OCI-LY1 (cell line): ENCODE data around the gene CMTM1.

Experiments used
- H2AFZ ChIP-seq: fragments of 200-600 bp; sonication (generic), shearing (Covaris generic); 2 replicates; pipeline ENCODE4 v1.6.0; 2014; ENCODE audit warnings: antibody characterized with exemption, mild to moderate bottlenecking, low read length
- H3F3A ChIP-seq: fragments of 200-600 bp; sonication (generic), shearing (Covaris generic); 2 replicates; pipeline ENCODE4 v1.6.0; 2014; ENCODE audit warnings: mild to moderate bottlenecking, antibody characterized with exemption, low read length, moderate library complexity; ENCODE audit not compliant: insufficient read depth
- H3K27ac ChIP-seq: fragments of 200-600 bp; sonication (generic); 2 replicates; pipeline ENCODE4 v1.5.1; 2014; ENCODE audit warnings: low read length, mixed run types, mild to moderate bottlenecking, low read depth; ENCODE audit not compliant: poor library complexity, severe bottlenecking
- H3K27me3 ChIP-seq: fragments of 200-600 bp; sonication (generic); 2 replicates; pipeline ENCODE4 v1.6.0; 2014; ENCODE audit warnings: antibody characterized with exemption, mild to moderate bottlenecking, low read length, moderate library complexity; ENCODE audit not compliant: insufficient read depth
- H3K36me3 ChIP-seq: fragments of 200-600 bp; sonication (generic); 2 replicates; pipeline ENCODE4 v1.6.1; 2014; ENCODE audit warnings: mild to moderate bottlenecking, antibody characterized with exemption, low read length, moderate library complexity, mixed read lengths; ENCODE audit not compliant: insufficient read depth
- H3K4me1 ChIP-seq: fragments of 200-600 bp; sonication (generic); 2 replicates; pipeline ENCODE4 v1.5.1; 2014; ENCODE audit warnings: mild to moderate bottlenecking, low read length, moderate library complexity; ENCODE audit not compliant: insufficient read depth, severe bottlenecking
- H3K4me2 ChIP-seq: fragments of 200-600 bp; sonication (generic), shearing (Covaris generic); 2 replicates; pipeline ENCODE4 v1.6.1; 2014; ENCODE audit warnings: low read length
- H3K4me3 ChIP-seq: fragments of 200-600 bp; sonication (generic); 2 replicates; pipeline ENCODE4 v1.5.1; 2014; ENCODE audit warnings: low read length, low read depth, mild to moderate bottlenecking, mixed read lengths; ENCODE audit not compliant: poor library complexity, severe bottlenecking
- H3K79me2 ChIP-seq: fragments of 200-600 bp; shearing (Covaris generic); 2 replicates; pipeline ENCODE4 v1.6.1; 2016; ENCODE audit warnings: mixed run types, low read length, mixed read lengths; ENCODE audit not compliant: insufficient read depth
- H3K9ac ChIP-seq: fragments of 200-600 bp; sonication (generic), shearing (Covaris generic); 2 replicates; pipeline ENCODE4 v1.6.1; 2014; ENCODE audit warnings: mild to moderate bottlenecking, low read length, mixed read lengths
- H3K9me2 ChIP-seq: fragments of 200-600 bp; sonication (generic), shearing (Covaris generic); 2 replicates; pipeline ENCODE4 v1.6.1; 2014; ENCODE audit warnings: low read depth, mild to moderate bottlenecking, low read length, mixed read lengths
- H3K9me3 ChIP-seq: fragments of 200-600 bp; shearing (Covaris generic); 2 replicates; pipeline ENCODE4 v1.6.1; 2014; ENCODE audit warnings: low read length, mixed read lengths
- H4K20me1 ChIP-seq: fragments of 200-600 bp; sonication (generic), shearing (Covaris generic); 2 replicates; pipeline ENCODE4 v1.6.0; 2016; ENCODE audit warnings: mild to moderate bottlenecking, low read length; ENCODE audit not compliant: insufficient read depth
- CTCF ChIP-seq: fragments of 200-600 bp; sonication (generic), shearing (Covaris generic); IDR thresholded peaks from 2 replicates; pipeline ENCODE4 v1.5.1; 2017; ENCODE audit warnings: mild to moderate bottlenecking, antibody characterized with exemption, low read length, moderate library complexity, mixed read lengths
- EZH2 ChIP-seq: fragments of 200-600 bp; sonication (generic), shearing (Covaris generic); IDR thresholded peaks from 2 replicates; pipeline ENCODE4 v1.8.0; 2017; ENCODE audit warnings: borderline replicate concordance, mixed run types, mild to moderate bottlenecking, antibody characterized with exemption, low read length, moderate library complexity, mixed read lengths

CMTM1 gene

GRCh38 chr16:66580605-66581209, 14.5 kb downstream of the CMTM1 start:
- H3K9me2 ChIP-seq, result no peaks in the 10 kb centered on the region
- no peak overlapping the region for H3K4me2 ChIP-seq
- H3K36me3 ChIP-seq, result no peaks in the 10 kb centered on the region
- no peak overlapping the region for H3K27ac ChIP-seq
- no peaks in the 10 kb centered on the region for H3K27me3 ChIP-seq
- H3K4me3 ChIP-seq, result no peak overlapping the region
- H3F3A ChIP-seq, result no peaks in the 10 kb centered on the region
- no peak overlapping the region for H3K9ac ChIP-seq
- no peak overlapping the region for H2AFZ ChIP-seq
- H3K9me3 ChIP-seq, result no peaks in the 10 kb centered on the region
- no peaks in the 10 kb centered on the region for H4K20me1 ChIP-seq
- H3K4me1 ChIP-seq, result no peaks in the 10 kb centered on the region
- no peak for TF ChIP-seq EZH2
- TF ChIP-seq CTCF, result no peak
- no peaks in the 10 kb centered on the region for H3K79me2 ChIP-seq

DNA sequence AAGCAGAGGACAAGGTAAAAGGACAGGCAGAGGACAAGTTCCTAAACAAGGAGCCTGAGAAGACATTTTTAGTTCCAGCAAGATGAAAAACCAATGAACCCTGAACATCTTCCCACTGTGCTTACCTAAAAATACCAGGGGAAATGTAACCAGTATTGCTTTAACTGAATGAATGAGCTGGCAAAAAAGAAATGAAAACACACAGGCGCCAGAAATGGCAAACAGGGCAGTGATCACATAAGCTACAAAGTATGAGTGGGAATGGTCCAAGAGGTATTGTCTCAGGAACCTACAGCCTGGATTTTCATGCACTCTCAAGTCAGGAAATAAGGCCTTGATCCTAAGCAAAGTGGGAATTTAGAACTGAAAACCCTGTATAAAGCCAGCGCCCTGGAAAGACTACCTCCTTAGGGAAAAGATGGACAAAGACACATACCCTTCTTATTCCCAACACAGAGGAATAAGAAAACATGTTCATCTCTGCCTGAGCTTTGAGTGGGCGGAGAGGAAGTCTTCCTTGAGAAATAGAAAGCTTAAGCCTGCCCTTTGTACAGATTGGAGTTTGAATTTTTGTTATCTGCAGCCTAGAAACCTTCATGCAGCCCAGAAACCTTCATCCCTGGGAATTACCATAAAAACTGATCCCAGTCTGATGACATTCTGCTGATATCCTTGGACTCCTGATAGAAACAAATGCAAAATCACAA, 15.2 kb downstream of the CMTM1 start:
- H4K20me1 ChIP-seq, result no peaks in the 10 kb centered on the region
- H3K9me2 ChIP-seq, result no peaks in the 10 kb centered on the region
- no peak overlapping the region for H3K4me3 ChIP-seq
- no peaks in the 10 kb centered on the region for H3K79me2 ChIP-seq
- H3K27ac ChIP-seq, result no peak overlapping the region
- H3K36me3 ChIP-seq, result no peaks in the 10 kb centered on the region
- no peak for TF ChIP-seq CTCF
- no peaks in the 10 kb centered on the region for H3K27me3 ChIP-seq
- no peaks in the 10 kb centered on the region for H3K4me1 ChIP-seq
- H3K4me2 ChIP-seq, result no peak overlapping the region
- no peak overlapping the region for H2AFZ ChIP-seq
- H3K9ac ChIP-seq, result no peak overlapping the region
- H3K9me3 ChIP-seq, result no peaks in the 10 kb centered on the region
- H3F3A ChIP-seq, result no peaks in the 10 kb centered on the region

GRCh38 chr16:66585481-66586239, 19.4 kb downstream of the CMTM1 start:
- Histone ChIP-seq H3K9me3 (no peaks in the 10 kb centered on the region), H4K20me1 (no peaks in the 10 kb centered on the region), H3K9ac (no peak overlapping the region), H3K36me3 (no peaks in the 10 kb centered on the region), H3K27me3 (no peaks in the 10 kb centered on the region), H3K4me2 (no peak overlapping the region), H2AFZ (no peak overlapping the region), H3F3A (no peaks in the 10 kb centered on the region), H3K9me2 (no peaks in the 10 kb centered on the region), H3K4me1 (peaks cover 9% of the 10 kb centered on the region), H3K4me3 (no peak overlapping the region), H3K27ac (no peak overlapping the region), H3K79me2 (no peaks in the 10 kb centered on the region)
- TF ChIP-seq EZH2, result no peak
